GM18517 (cell line): ENCODE measurements around the gene KCNJ12.

Experiments used
- ATAC-seq: cut with Tn5 transposase; IDR thresholded peaks from one replicate; pipeline ENCODE4 v1.9.1; 2021; ENCODE audit warnings: mild to moderate bottlenecking, moderate library complexity; ENCODE audit not compliant: unreplicated experiment

The KCNJ12 gene

DNA sequence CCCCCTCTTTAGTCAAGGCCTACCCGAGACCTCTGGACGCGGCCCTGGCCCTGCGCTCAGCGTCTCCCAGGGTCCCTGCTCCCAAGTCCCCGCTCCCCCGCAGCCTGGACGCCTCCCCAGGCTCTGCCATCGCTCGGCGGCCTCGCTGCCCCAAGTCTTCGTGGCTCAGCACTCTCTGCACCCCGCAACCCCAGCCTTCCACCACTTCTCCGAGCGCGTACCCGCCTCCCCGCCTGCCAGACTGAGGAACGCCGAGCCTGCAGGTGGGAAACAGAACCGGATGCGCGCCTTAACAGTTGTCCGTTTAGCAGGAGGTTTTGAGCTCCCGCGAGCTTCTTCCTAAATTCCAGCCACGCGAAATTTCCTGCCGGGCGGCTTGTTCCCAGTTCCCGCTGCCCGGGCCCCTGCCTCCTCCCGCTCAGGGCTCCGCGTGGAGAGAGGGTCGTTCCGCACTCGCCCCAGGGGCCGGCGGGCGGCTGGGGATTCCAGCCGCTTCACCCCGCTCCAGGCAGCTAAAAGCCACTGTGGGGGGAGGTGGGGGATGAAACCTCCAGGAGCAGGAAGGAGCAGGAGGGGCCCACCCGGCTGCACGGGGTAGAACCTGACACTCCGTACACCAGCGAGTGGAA is 87.7 kb downstream of the KCNJ12 start:
- no peak for ATAC-seq

GRCh38 chr17:21464611-21465021 is 88.5 kb downstream of the KCNJ12 start:
- no peak for ATAC-seq

DNA sequence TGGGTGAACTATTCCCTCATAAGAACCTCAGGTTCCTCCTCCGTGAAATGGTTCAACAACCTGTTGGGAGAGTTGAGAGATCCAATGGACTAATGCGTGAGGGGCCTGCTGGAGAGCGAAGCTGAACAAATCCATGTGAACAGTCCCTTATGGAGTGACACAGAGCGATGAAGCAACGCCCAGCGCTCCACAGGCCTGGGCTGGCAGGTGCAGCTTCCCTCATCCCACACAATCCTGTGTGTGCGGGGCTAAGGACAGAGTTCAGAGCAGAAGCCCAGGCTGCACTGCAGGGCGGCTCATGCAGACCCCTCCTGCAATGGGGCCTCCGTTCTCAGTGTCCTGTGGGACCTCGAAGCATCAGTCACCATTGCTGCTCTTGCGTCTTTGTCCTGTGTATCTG is 90.4 kb downstream of the KCNJ12 start:
- no peak for ATAC-seq

DNA sequence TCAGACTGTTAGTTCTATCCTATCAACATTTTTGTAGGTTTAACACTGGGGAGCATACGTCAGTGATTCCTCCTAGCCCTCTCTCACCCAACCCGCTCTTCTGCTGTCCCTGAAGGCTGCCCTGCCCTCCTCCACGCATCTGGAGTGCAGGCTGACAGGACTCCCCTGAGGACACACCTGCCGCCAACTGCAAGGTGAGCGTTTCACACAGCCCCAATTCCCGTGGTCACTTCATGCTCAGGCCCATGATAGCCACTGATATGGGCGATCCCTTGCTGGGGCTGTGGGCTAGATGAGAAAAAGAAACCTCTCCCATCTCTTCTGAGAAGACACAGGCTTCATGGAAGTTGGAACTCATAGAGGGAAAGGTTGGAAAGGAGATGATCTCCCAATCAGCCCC is 91.0 kb downstream of the KCNJ12 start:
- no peak for ATAC-seq

- no peak for ATAC-seq
Observed at GRCh38 chr17:21467739-21468490, 91.8 kb downstream of the KCNJ12 start.
